Mucosa of descending colon (tissue), 3 donors: ENCODE results near the gene CD164L2. TPM values are rescaled to one million over a fixed set of nuclear protein-coding genes. Genes with fewer than 3 reads are reported as not detected.

Source experiments
- ATAC-seq: fragments of 200-7000 bp; cut with Tn5 transposase; one replicate; pipeline ENCODE4 v1.9.1; 2020; ENCODE audit warnings: mild to moderate bottlenecking, moderate library complexity
- DNase-seq, 3 donors: peaks; one replicate each; pipeline ENCODE4 v3.0.0-alpha.2; 2020
- H3K36me3 ChIP-seq: fragments of 200-600 bp; one replicate; pipeline ENCODE4 v1.8.0; 2021; ENCODE audit warnings: low read depth, mild to moderate bottlenecking
- H3K4me1 ChIP-seq: fragments of 200-600 bp; one replicate; pipeline ENCODE4 v1.8.0; 2021; ENCODE audit warnings: low read depth, mild to moderate bottlenecking
- H3K4me3 ChIP-seq: fragments of 200-600 bp; one replicate; pipeline ENCODE4 v1.8.0; 2021; ENCODE audit warnings: mild to moderate bottlenecking
- H3K9me3 ChIP-seq: fragments of 200-600 bp; one replicate; pipeline ENCODE4 v1.8.0; 2021; ENCODE audit warnings: mild to moderate bottlenecking
- intact Hi-C, 2 donors: fragments of 100-400 bp; cut with DNase I in 1 of 2; cut with micrococcal nuclease in 1 of 2; formaldehyde crosslinking; loops; one replicate each; pipeline versions ENCODE4 v1.11.0 to v1.11.1; 2022; cut with DNase I, micrococcal nuclease
- total RNA-seq, 3 donors: library from RNA; stranded (reverse); fragmentation: NEBNext Ultra II Directional in 2 of 3; extraction: Animal tissue kit (Norgen Biotek cat#: 25700) in 2 of 3; gene quantifications; one replicate each; pipeline versions ENCODE4 v1.2.1 to v1.2.4, GENCODE V29; 2021 to 2023
- TF ChIP-seq, protein P1 (sequence below): fragments of 200-600 bp; IDR thresholded peaks from one replicate; pipeline ENCODE4 v1.8.0; 2022; ENCODE audit warnings: antibody characterized with exemption, mild to moderate bottlenecking
- donor health status: DM: no; HTN: no; CAD: no; lungs with moderate emphysema.
- donor health status: DM: no; HTN: no; CAD: no.
- donor health status: DM: no; HTN: yes; CAD: no.

Gene CD164L2
- total RNA-seq, 3 donors from 2014 or later: 0.29 to 1.3 (median 0.51) TPM

DNA sequence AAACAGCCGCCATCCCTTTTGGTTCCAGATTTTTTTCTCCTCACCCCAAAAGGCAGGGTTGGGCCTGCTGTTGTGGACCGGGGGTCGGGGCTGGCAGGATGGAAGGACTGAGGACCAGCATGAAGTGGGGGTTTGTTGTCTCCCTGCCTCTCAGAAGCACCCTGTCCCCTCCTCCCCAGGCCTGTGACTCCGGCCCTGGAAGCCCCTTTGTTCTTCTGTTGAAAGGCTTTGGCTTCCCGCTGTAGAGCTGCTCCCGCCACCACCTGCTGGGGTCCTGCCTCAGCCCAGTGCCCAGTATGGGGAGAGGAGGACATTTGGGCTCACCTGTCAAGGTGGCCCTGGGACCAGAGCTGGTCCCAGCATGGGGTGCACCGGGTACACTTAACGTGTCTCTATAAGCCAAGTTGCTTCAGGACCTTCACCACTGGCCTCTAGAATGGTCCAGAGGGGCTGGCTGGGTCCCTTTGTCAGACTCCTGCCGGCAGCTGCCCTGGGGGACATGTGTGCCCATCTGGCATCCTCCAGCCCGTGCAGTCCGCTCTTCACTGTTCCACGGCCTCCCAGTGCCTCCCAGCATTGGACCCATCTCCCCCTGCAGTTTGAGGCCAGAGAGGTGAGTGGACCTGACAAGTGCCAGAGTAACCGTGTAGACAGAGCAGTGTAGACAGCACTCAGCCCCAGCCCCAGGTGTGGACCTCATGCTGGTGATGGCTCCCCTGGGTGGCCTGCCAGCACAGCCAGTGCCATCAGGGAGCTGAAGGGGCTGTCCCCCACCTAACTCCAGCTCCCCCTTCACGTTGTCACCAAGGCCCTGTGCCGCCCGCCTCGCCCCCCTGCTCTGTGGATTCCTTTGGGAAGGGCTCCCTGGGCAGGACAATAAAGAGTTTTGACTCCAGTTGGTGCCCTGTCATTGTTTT is 47.4 kb downstream of the CD164L2 start:
- DNase-seq (no peak), ATAC-seq (no peak)
- Histone ChIP-seq H3K4me1 (no peaks in the 10 kb centered on the region), H3K9me3 (no peaks in the 10 kb centered on the region), H3K36me3 (no peaks in the 10 kb centered on the region), H3K4me3 (no peak overlapping the region)
- intact Hi-C loops: no loop called here
- TF ChIP-seq, protein P1, sequence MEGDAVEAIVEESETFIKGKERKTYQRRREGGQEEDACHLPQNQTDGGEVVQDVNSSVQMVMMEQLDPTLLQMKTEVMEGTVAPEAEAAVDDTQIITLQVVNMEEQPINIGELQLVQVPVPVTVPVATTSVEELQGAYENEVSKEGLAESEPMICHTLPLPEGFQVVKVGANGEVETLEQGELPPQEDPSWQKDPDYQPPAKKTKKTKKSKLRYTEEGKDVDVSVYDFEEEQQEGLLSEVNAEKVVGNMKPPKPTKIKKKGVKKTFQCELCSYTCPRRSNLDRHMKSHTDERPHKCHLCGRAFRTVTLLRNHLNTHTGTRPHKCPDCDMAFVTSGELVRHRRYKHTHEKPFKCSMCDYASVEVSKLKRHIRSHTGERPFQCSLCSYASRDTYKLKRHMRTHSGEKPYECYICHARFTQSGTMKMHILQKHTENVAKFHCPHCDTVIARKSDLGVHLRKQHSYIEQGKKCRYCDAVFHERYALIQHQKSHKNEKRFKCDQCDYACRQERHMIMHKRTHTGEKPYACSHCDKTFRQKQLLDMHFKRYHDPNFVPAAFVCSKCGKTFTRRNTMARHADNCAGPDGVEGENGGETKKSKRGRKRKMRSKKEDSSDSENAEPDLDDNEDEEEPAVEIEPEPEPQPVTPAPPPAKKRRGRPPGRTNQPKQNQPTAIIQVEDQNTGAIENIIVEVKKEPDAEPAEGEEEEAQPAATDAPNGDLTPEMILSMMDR: no peak

GRCh38 chr1:27333717-27334279 is 49.3 kb downstream of the CD164L2 start:
- Histone ChIP-seq H3K4me3 (no peak overlapping the region), H3K9me3 (no peaks in the 10 kb centered on the region), H3K36me3 (no peaks in the 10 kb centered on the region), H3K4me1 (no peaks in the 10 kb centered on the region)
- ATAC-seq (no peak), DNase-seq (no peak)
- intact Hi-C loops: no loop called here
- TF ChIP-seq, protein P1: no peak

- DNase-seq (peak in 2 of 3 donors; percentile 48 to 63), ATAC-seq (peak; percentile 74)
- intact Hi-C loops: no loop called here
- TF ChIP-seq, protein P1: peak; percentile 71
- Histone ChIP-seq H3K4me3 (no peak overlapping the region), H3K4me1 (no peaks in the 10 kb centered on the region), H3K9me3 (no peaks in the 10 kb centered on the region), H3K36me3 (no peaks in the 10 kb centered on the region)
Observed at GRCh38 chr1:27332536-27333281, 50.4 kb downstream of the CD164L2 start.

GRCh38 chr1:27331922-27332321 is 51.2 kb downstream of the CD164L2 start:
- H3K9me3 ChIP-seq: no peaks in the 10 kb centered on the region
- DNase-seq: no peak
- ATAC-seq: no peak
- H3K36me3 ChIP-seq: no peaks in the 10 kb centered on the region
- TF ChIP-seq, protein P1: no peak
- H3K4me3 ChIP-seq: no peak overlapping the region
- H3K4me1 ChIP-seq: no peaks in the 10 kb centered on the region
- intact Hi-C loops: no loop called here

- intact Hi-C loops: no loop called here
- H3K4me3 ChIP-seq: no peak overlapping the region
- no peak for DNase-seq
- H3K4me1 ChIP-seq: no peaks in the 10 kb centered on the region
- TF ChIP-seq, protein P1: no peak
- no peaks in the 10 kb centered on the region for H3K9me3 ChIP-seq
- no peaks in the 10 kb centered on the region for H3K36me3 ChIP-seq
- no peak for ATAC-seq
Observed at GRCh38 chr1:27331426-27331825, 51.7 kb downstream of the CD164L2 start.
